ENCODE measurements around the gene SPINK1. TPM values are rescaled to one million over a fixed set of nuclear protein-coding genes. Genes with fewer than 3 reads are reported as not detected.
"Not testable (repeated sequence)": the region's sequence is repeated elsewhere in the genome, so short reads cannot be mapped to it uniquely, and the experiment has no call there.

Gene SPINK1
- total and polyA plus RNA-seq, 2 donors (not counting 1 experiment from before 2014, with no cell fraction given), result not detected

DNA sequence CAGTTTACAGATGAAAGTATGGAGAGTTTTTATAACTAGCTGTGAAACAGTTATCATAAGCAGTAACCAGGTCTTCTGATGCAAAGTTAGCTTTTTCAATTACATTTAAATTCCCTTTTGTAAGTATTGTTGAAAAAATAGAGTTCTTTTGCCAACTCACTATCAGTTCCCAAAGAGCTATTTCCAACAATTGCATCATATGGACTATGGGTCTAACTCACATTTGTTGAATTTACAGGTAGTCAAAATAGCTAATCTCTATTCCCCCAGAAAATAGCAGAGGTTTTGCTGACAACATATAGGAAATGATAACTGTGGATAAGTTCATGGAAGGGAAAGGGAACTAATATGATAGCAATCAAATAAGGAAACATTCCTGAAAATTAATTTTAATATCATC is 1.4 kb downstream of the SPINK1 start:
- no peak overlapping the region for H3K27ac ChIP-seq (ENCODE audit: insufficient read depth, low read length)
- H3K9me3 ChIP-seq (ENCODE audit: control insufficient read depth, insufficient read depth, low read depth, low read length), result no peaks in the 10 kb centered on the region
- TF ChIP-seq EZH2 (IDR thresholded peaks at IDR 0.05; ENCODE audit: low read length, missing control alignments), result no peak
- TF ChIP-seq, protein P1, sequence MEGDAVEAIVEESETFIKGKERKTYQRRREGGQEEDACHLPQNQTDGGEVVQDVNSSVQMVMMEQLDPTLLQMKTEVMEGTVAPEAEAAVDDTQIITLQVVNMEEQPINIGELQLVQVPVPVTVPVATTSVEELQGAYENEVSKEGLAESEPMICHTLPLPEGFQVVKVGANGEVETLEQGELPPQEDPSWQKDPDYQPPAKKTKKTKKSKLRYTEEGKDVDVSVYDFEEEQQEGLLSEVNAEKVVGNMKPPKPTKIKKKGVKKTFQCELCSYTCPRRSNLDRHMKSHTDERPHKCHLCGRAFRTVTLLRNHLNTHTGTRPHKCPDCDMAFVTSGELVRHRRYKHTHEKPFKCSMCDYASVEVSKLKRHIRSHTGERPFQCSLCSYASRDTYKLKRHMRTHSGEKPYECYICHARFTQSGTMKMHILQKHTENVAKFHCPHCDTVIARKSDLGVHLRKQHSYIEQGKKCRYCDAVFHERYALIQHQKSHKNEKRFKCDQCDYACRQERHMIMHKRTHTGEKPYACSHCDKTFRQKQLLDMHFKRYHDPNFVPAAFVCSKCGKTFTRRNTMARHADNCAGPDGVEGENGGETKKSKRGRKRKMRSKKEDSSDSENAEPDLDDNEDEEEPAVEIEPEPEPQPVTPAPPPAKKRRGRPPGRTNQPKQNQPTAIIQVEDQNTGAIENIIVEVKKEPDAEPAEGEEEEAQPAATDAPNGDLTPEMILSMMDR (conservative IDR thresholded peaks at IDR 0.05 in 1 of 2, IDR thresholded peaks at IDR 0.05 in 1 of 2; ENCODE audit: low read depth in 1 of 2, low read length in 2 of 2), result no peak
- H3K4me3 ChIP-seq (replicated peaks in 1 of 4; ENCODE audit: control extremely low read depth in 1 of 4, insufficient read depth in 1 of 4, low read depth in 3 of 4, low read length in 4 of 4), result no peak overlapping the region
- no peak overlapping the region for H3K4me2 ChIP-seq (ENCODE audit: extremely low read depth, insufficient read depth, low read length)
- H3K27me3 ChIP-seq (ENCODE audit: control insufficient read depth, insufficient read depth, low read length), result no peaks in the 10 kb centered on the region
- no peak overlapping the region for H2AFZ ChIP-seq (ENCODE audit: low read length)
- no peak overlapping the region for H3K9ac ChIP-seq (ENCODE audit: insufficient read depth, low read length)
- H4K20me1 ChIP-seq (ENCODE audit: control insufficient read depth, extremely low read depth, insufficient read depth, low read length), result no peaks in the 10 kb centered on the region
- no peaks in the 10 kb centered on the region for H3K79me2 ChIP-seq (ENCODE audit: control insufficient read depth, insufficient read depth, low read length)
- DNase-seq (ENCODE audit: low read depth in 2 of 2), result peak in 1 of 2 donors; percentile 60
- H3K4me1 ChIP-seq (ENCODE audit: control insufficient read depth, extremely low read depth, insufficient read depth, low read length), result no peaks in the 10 kb centered on the region
- H3K36me3 ChIP-seq (ENCODE audit: control insufficient read depth, insufficient read depth, low read length), result no peaks in the 10 kb centered on the region

DNA sequence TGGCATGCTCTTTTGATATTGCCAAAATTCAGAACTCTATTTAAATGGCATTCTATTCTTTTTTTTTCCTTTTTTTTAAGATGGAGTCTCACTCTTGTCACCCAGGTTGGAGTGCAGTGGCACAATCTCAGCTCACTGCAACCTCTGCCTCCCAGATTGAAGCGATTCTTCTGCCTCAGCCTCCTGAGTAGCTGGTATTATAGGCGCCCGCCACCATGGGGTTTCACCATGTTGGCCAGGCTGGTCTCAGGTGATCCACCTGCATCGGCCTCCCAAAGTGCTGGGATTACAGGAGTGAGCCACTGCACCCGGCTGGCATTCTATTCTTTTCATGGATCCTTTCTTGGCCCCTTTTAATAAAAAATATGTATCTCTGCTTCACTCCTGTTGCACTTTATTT is 4.5 kb downstream of the SPINK1 start:
- not testable (repeated sequence) for H3K27ac ChIP-seq (ENCODE audit: insufficient read depth, low read length); H3K36me3 ChIP-seq (ENCODE audit: control insufficient read depth, insufficient read depth, low read length); DNase-seq (ENCODE audit: low read depth in 2 of 2); H3K4me3 ChIP-seq (replicated peaks in 1 of 4; ENCODE audit: control extremely low read depth in 1 of 4, insufficient read depth in 1 of 4, low read depth in 3 of 4, low read length in 4 of 4); H3K27me3 ChIP-seq (ENCODE audit: control insufficient read depth, insufficient read depth, low read length); H3K9ac ChIP-seq (ENCODE audit: insufficient read depth, low read length); H3K4me1 ChIP-seq (ENCODE audit: control insufficient read depth, extremely low read depth, insufficient read depth, low read length); H4K20me1 ChIP-seq (ENCODE audit: control insufficient read depth, extremely low read depth, insufficient read depth, low read length); H3K9me3 ChIP-seq (ENCODE audit: control insufficient read depth, insufficient read depth, low read depth, low read length); H3K4me2 ChIP-seq (ENCODE audit: extremely low read depth, insufficient read depth, low read length); H3K79me2 ChIP-seq (ENCODE audit: control insufficient read depth, insufficient read depth, low read length); H2AFZ ChIP-seq (ENCODE audit: low read length)

DNA sequence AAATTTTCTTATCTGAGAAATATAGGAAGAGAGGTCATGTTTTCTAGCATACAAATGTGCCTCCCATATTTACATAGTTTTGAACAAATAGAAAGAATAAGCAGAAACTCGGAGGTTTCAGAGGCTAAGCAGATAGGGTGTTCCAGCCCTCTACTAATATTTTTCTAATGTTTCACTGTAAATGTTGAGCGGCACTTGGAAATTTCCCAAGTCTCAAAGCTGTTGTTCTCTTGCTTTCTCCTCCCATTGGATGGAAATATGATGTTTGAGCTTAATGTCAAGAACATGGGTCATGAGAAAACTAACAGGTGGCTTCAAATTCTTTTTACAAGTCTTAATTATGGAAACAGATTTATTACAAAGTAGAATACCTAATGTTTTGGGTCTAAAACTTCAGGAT is 5.1 kb downstream of the SPINK1 start:
- Histone ChIP-seq H3K9ac (ENCODE audit: insufficient read depth, low read length) (no peak overlapping the region), H4K20me1 (ENCODE audit: control insufficient read depth, extremely low read depth, insufficient read depth, low read length) (no peaks in the 10 kb centered on the region), H3K4me2 (ENCODE audit: extremely low read depth, insufficient read depth, low read length) (no peak overlapping the region), H3K36me3 (ENCODE audit: control insufficient read depth, insufficient read depth, low read length) (no peaks in the 10 kb centered on the region), H3K79me2 (ENCODE audit: control insufficient read depth, insufficient read depth, low read length) (no peaks in the 10 kb centered on the region), H3K4me3 (replicated peaks in 1 of 4; ENCODE audit: control extremely low read depth in 1 of 4, insufficient read depth in 1 of 4, low read depth in 3 of 4, low read length in 4 of 4) (no peak overlapping the region), H3K27me3 (ENCODE audit: control insufficient read depth, insufficient read depth, low read length) (no peaks in the 10 kb centered on the region), H3K4me1 (ENCODE audit: control insufficient read depth, extremely low read depth, insufficient read depth, low read length) (no peaks in the 10 kb centered on the region), H3K27ac (ENCODE audit: insufficient read depth, low read length) (no peak overlapping the region), H3K9me3 (ENCODE audit: control insufficient read depth, insufficient read depth, low read depth, low read length) (no peaks in the 10 kb centered on the region), H2AFZ (ENCODE audit: low read length) (no peak overlapping the region)
- DNase-seq (ENCODE audit: low read depth in 2 of 2), result no peak
- TF ChIP-seq, protein P1 (conservative IDR thresholded peaks at IDR 0.05 in 1 of 2, IDR thresholded peaks at IDR 0.05 in 1 of 2; ENCODE audit: low read depth in 1 of 2, low read length in 2 of 2), result no peak
- no peak for TF ChIP-seq EZH2 (IDR thresholded peaks at IDR 0.05; ENCODE audit: low read length, missing control alignments)

All from fibroblast of lung (primary cell).